Measurements from ENCODE around the gene ZNF629.

ZNF629 gene

GRCh38 chr16:30782486-30783279 is 4.3 kb downstream of the ZNF629 start:
- ATAC-seq (replicated peaks) (no peak), DNase-seq (no peak)
- Mint-ChIP-seq H3K27ac (no peak overlapping the region), H3K4me3 (no peak overlapping the region), H3K4me1 (ENCODE audit: low read depth in 2 of 2) (peaks cover 5 to 8% of the 10 kb centered on the region in 2 donors), H3K9me3 (no peaks in the 10 kb centered on the region), H3K36me3 (ENCODE audit: insufficient read depth) (peaks cover 3% of the 10 kb centered on the region), H3K27me3 (peaks cover 7 to 9% of the 10 kb centered on the region in 2 donors)

- H3K36me3 Mint-ChIP-seq (ENCODE audit: insufficient read depth) = peaks cover 3% of the 10 kb centered on the region
- H3K4me1 Mint-ChIP-seq (ENCODE audit: low read depth in 2 of 2) = peaks cover 9 to 13% of the 10 kb centered on the region in 2 donors
- ATAC-seq (replicated peaks) (no peak), DNase-seq (no peak)
- no peaks in the 10 kb centered on the region for H3K9me3 Mint-ChIP-seq
- peaks cover 6 to 20% of the 10 kb centered on the region in 2 donors for H3K27me3 Mint-ChIP-seq
- no peak overlapping the region for H3K27ac Mint-ChIP-seq
- no peak overlapping the region for H3K4me3 Mint-ChIP-seq
Observed at GRCh38 chr16:30780549-30780948, 6.5 kb downstream of the ZNF629 start.

GRCh38 chr16:30780021-30780420 is 7.0 kb downstream of the ZNF629 start:
- DNase-seq (no peak), ATAC-seq (replicated peaks) (no peak)
- no peaks in the 10 kb centered on the region for H3K9me3 Mint-ChIP-seq
- peaks cover 3% of the 10 kb centered on the region for H3K36me3 Mint-ChIP-seq (ENCODE audit: insufficient read depth)
- no peak overlapping the region for H3K27ac Mint-ChIP-seq
- no peak overlapping the region for H3K4me3 Mint-ChIP-seq
- H3K4me1 Mint-ChIP-seq (ENCODE audit: low read depth in 2 of 2) = peaks cover 9 to 18% of the 10 kb centered on the region in 2 donors
- peaks cover 6 to 15% of the 10 kb centered on the region in 2 donors for H3K27me3 Mint-ChIP-seq

GRCh38 chr16:30779596-30779995 is 7.4 kb downstream of the ZNF629 start:
- Mint-ChIP-seq H3K36me3 (ENCODE audit: insufficient read depth) (peaks cover 8% of the 10 kb centered on the region), H3K4me1 (ENCODE audit: low read depth in 2 of 2) (peaks cover 9 to 23% of the 10 kb centered on the region in 2 donors)

GRCh38 chr16:30778549-30779244 is 8.3 kb downstream of the ZNF629 start:
- peaks cover 6 to 12% of the 10 kb centered on the region in 2 donors for H3K27me3 Mint-ChIP-seq
- peaks cover 9 to 26% of the 10 kb centered on the region in 2 donors for H3K4me1 Mint-ChIP-seq (ENCODE audit: low read depth in 2 of 2)
- H3K27ac Mint-ChIP-seq = no peak overlapping the region
- ATAC-seq (replicated peaks) (no peak), DNase-seq (no peak)
- H3K9me3 Mint-ChIP-seq = no peaks in the 10 kb centered on the region
- H3K4me3 Mint-ChIP-seq = no peak overlapping the region
- peaks cover 10% of the 10 kb centered on the region for H3K36me3 Mint-ChIP-seq (ENCODE audit: insufficient read depth)

More at GRCh38 chr16:30779596-30779995, 7.4 kb downstream of the ZNF629 start:
- no peak for ATAC-seq (replicated peaks)
- no peak overlapping the region for H3K27ac Mint-ChIP-seq
- no peak for DNase-seq
- peaks cover 6 to 12% of the 10 kb centered on the region in 2 donors for H3K27me3 Mint-ChIP-seq
- no peak overlapping the region for H3K4me3 Mint-ChIP-seq
- H3K9me3 Mint-ChIP-seq = no peaks in the 10 kb centered on the region

GRCh38 chr16:30777591-30778297 is 9.3 kb downstream of the ZNF629 start:
- peak overlapping the region in 1 of 2 donors; percentile 15 for H3K27ac Mint-ChIP-seq
- no peak for DNase-seq
- no peak for ATAC-seq (replicated peaks)
- H3K9me3 Mint-ChIP-seq = no peaks in the 10 kb centered on the region
- H3K4me3 Mint-ChIP-seq = peak overlapping the region in 1 of 2 donors; percentile 61
- H3K27me3 Mint-ChIP-seq = peaks cover 6 to 12% of the 10 kb centered on the region in 2 donors
- H3K36me3 Mint-ChIP-seq (ENCODE audit: insufficient read depth) = peaks cover 18% of the 10 kb centered on the region
- peaks cover 15 to 30% of the 10 kb centered on the region in 2 donors for H3K4me1 Mint-ChIP-seq (ENCODE audit: low read depth in 2 of 2)

GRCh38 chr16:30775392-30776188 is 11.4 kb downstream of the ZNF629 start:
- Mint-ChIP-seq H3K4me3 (peak overlapping the region; percentile 61 to 77), H3K9me3 (no peaks in the 10 kb centered on the region), H3K27ac (peak overlapping the region in 1 of 2 donors; percentile 78), H3K36me3 (ENCODE audit: insufficient read depth) (peaks cover 32% of the 10 kb centered on the region), H3K27me3 (peaks cover 6 to 12% of the 10 kb centered on the region in 2 donors), H3K4me1 (ENCODE audit: low read depth in 2 of 2) (peaks cover 21 to 33% of the 10 kb centered on the region in 2 donors)
- peak; percentile 29 to 34 (median 32) for DNase-seq
- ATAC-seq (replicated peaks) = peak; percentile 81

- no peak for DNase-seq
- H3K9me3 Mint-ChIP-seq = no peaks in the 10 kb centered on the region
- peaks cover 6 to 12% of the 10 kb centered on the region in 2 donors for H3K27me3 Mint-ChIP-seq
- peaks cover 37% of the 10 kb centered on the region for H3K36me3 Mint-ChIP-seq (ENCODE audit: insufficient read depth)
- ATAC-seq (replicated peaks) = no peak
- peak overlapping the region; percentile 61 to 77 for H3K4me3 Mint-ChIP-seq
- H3K4me1 Mint-ChIP-seq (ENCODE audit: low read depth in 2 of 2) = peaks cover 21 to 33% of the 10 kb centered on the region in 2 donors
- H3K27ac Mint-ChIP-seq = peak overlapping the region; percentile 69 to 78
Observed at GRCh38 chr16:30775131-30775391, 11.9 kb downstream of the ZNF629 start.

- H3K27me3 Mint-ChIP-seq = peaks cover 6 to 12% of the 10 kb centered on the region in 2 donors
- H3K9me3 Mint-ChIP-seq = no peaks in the 10 kb centered on the region
- DNase-seq (no peak), ATAC-seq (replicated peaks) (peak; percentile 1)
- H3K4me3 Mint-ChIP-seq = peak overlapping the region; percentile 61 to 77
- H3K4me1 Mint-ChIP-seq (ENCODE audit: low read depth in 2 of 2) = peaks cover 21 to 33% of the 10 kb centered on the region in 2 donors
- H3K27ac Mint-ChIP-seq = peak overlapping the region; percentile 69 to 78
- peaks cover 42% of the 10 kb centered on the region for H3K36me3 Mint-ChIP-seq (ENCODE audit: insufficient read depth)
Observed at GRCh38 chr16:30774367-30775130, 12.5 kb downstream of the ZNF629 start.

- no peaks in the 10 kb centered on the region for H3K9me3 Mint-ChIP-seq
- H3K4me1 Mint-ChIP-seq (ENCODE audit: low read depth in 2 of 2) = peaks cover 25 to 35% of the 10 kb centered on the region in 2 donors
- peaks cover 50% of the 10 kb centered on the region for H3K36me3 Mint-ChIP-seq (ENCODE audit: insufficient read depth)
- peaks cover 6 to 12% of the 10 kb centered on the region in 2 donors for H3K27me3 Mint-ChIP-seq
- H3K27ac Mint-ChIP-seq = peak overlapping the region in 1 of 2 donors; percentile 1
- ATAC-seq (replicated peaks) = no peak
- no peak for DNase-seq
- no peak overlapping the region for H3K4me3 Mint-ChIP-seq
Observed at GRCh38 chr16:30773826-30774225, 13.2 kb downstream of the ZNF629 start.

GRCh38 chr16:30771726-30772125 is 15.3 kb downstream of the ZNF629 start:
- H3K4me3 Mint-ChIP-seq = no peak overlapping the region
- DNase-seq = no peak
- H3K27ac Mint-ChIP-seq = no peak overlapping the region
- ATAC-seq (replicated peaks) = no peak
- peaks cover 2 to 3% of the 10 kb centered on the region in 2 donors for H3K27me3 Mint-ChIP-seq
- peaks cover 61% of the 10 kb centered on the region for H3K36me3 Mint-ChIP-seq (ENCODE audit: insufficient read depth)
- peaks cover 37 to 38% of the 10 kb centered on the region in 2 donors for H3K4me1 Mint-ChIP-seq (ENCODE audit: low read depth in 2 of 2)
- H3K9me3 Mint-ChIP-seq = no peaks in the 10 kb centered on the region

- ATAC-seq (replicated peaks) (no peak), DNase-seq (no peak)
- Mint-ChIP-seq H3K9me3 (no peaks in the 10 kb centered on the region), H3K27me3 (no peaks in the 10 kb centered on the region), H3K4me3 (no peak overlapping the region), H3K27ac (peak overlapping the region in 1 of 2 donors; percentile 66), H3K36me3 (ENCODE audit: insufficient read depth) (peaks cover 74% of the 10 kb centered on the region), H3K4me1 (ENCODE audit: low read depth in 2 of 2) (peaks cover 23 to 41% of the 10 kb centered on the region in 2 donors)
Observed at GRCh38 chr16:30769379-30770089, 17.5 kb downstream of the ZNF629 start.
